HepG2 (cell line): Measurements from ENCODE around the gene RNASE8. TPM values are rescaled to one million over a fixed set of nuclear protein-coding genes. Genes with fewer than 3 reads are reported as not detected.

Source experiments
- ATAC-seq: fragments of 200-7000 bp; cut with Tn5 transposase; 3 replicates; pipeline ENCODE4 v1.9.1; 2020; ENCODE audit warnings: mild to moderate bottlenecking, moderate library complexity
- BruUV-seq: library from RNA; stranded (reverse); fragments of 400-500 nt; replicated peaks from 2 replicates; lab custom pipeline; 2021; lab: Mats Ljungman, UMichigan
- CTCF ChIA-PET: fragments of 300-600 bp; formaldehyde crosslinking; extraction: SDS; loops from one replicate; lab custom pipeline; 2021; ENCODE audit warnings: low total read pairs, inconsistent platforms, low intra/inter-chr PET ratio; lab: Yijun Ruan, JAX
- POLR2A ChIA-PET: fragments of 350-600 bp; sonication (Branson Sonifier 250); formaldehyde crosslinking; loops from one replicate; lab custom pipeline; 2020; ENCODE audit warnings: antibody characterized with exemption, inconsistent platforms; lab: Yijun Ruan, JAX
- DNase-seq: peaks from one replicate; pipeline ENCODE4 v3.0.0-alpha.2; 2015; ENCODE audit warnings: low spot score
- FAIRE-seq: peaks from 3 replicates; lab custom pipeline; 2011; peaks lifted over from hg19 to GRCh38; lab: Jason Lieb, UNC
- H2AFZ ChIP-seq: one replicate; pipeline ENCODE4 v1.6.1; 2011; ENCODE audit warnings: low read length, inconsistent platforms
- H3K27ac ChIP-seq: fragments of 300-600 bp; 3 replicates; pipeline ENCODE4 v1.8.0; 2011; ENCODE audit warnings: mixed run types, mild to moderate bottlenecking, mixed read lengths, low read length, inconsistent platforms; ENCODE audit not compliant: insufficient read depth; ENCODE audit errors: extremely low read length
- H3K27me3 ChIP-seq, 2 experiments: fragments of 200-600 bp in 1 of 2; 2 replicates in 1 of 2; 3 replicates in 1 of 2; pipeline versions ENCODE4 v1.6.0 to v1.8.0; 2011; ENCODE audit warnings: low read length in 2 of 2, mild to moderate bottlenecking in 2 of 2, moderate library complexity in 2 of 2, inconsistent platforms in 1 of 2; ENCODE audit not compliant: insufficient read depth in 2 of 2, control insufficient read depth in 1 of 2
- H3K36me3 ChIP-seq, 2 experiments: fragments of 200-600 bp in 1 of 2; replicated peaks in 1 of 2; 2 replicates in 1 of 2; 3 replicates in 1 of 2; pipeline versions ENCODE4 v1.5.1 to v1.8.0; 2011; ENCODE audit warnings: low read length in 2 of 2, inconsistent platforms in 1 of 2; ENCODE audit not compliant: insufficient read depth in 2 of 2, control insufficient read depth in 1 of 2
- H3K4me1 ChIP-seq: 2 replicates; pipeline ENCODE4 v1.5.1; 2012; ENCODE audit warnings: low read length, inconsistent platforms; ENCODE audit not compliant: insufficient read depth
- H3K4me2 ChIP-seq: 2 replicates; pipeline ENCODE4 v1.6.0; 2011; ENCODE audit warnings: low read depth, low read length, inconsistent platforms
- H3K4me3 ChIP-seq, 3 experiments: fragments of 200-600 bp in 1 of 3; sonication (generic), shearing (Covaris generic) in 1 of 3; replicated peaks in 1 of 3; 2 replicates each; pipeline ENCODE4 v1.5.1; 2011 to 2016; ENCODE audit warnings: low read length in 3 of 3, inconsistent platforms in 2 of 3, low read depth in 2 of 3, mild to moderate bottlenecking in 2 of 3, control low read depth in 1 of 3, mixed read lengths in 1 of 3; ENCODE audit not compliant: insufficient read depth in 1 of 3
- H3K79me2 ChIP-seq: one replicate; pipeline ENCODE4 v1.6.1; 2011; ENCODE audit warnings: low read length, inconsistent platforms; ENCODE audit not compliant: insufficient read depth
- H3K9ac ChIP-seq: 2 replicates; pipeline ENCODE4 v1.6.0; 2011; ENCODE audit warnings: mild to moderate bottlenecking, low read depth, low read length, inconsistent platforms; ENCODE audit not compliant: insufficient read depth
- H3K9me3 ChIP-seq: 2 replicates; pipeline ENCODE4 v1.5.1; 2012; ENCODE audit warnings: mild to moderate bottlenecking, low read length
- H4K20me1 ChIP-seq: 2 replicates; pipeline ENCODE4 v1.6.0; 2011; ENCODE audit warnings: inconsistent platforms, mild to moderate bottlenecking, low read length, moderate library complexity; ENCODE audit not compliant: insufficient read depth
- AKAP8 ChIP-seq: sonication (generic); formaldehyde crosslinking; IDR thresholded peaks from 2 replicates; pipeline ENCODE4 v1.5.1; 2020; ENCODE audit warnings: mild to moderate bottlenecking, missing genetic modification reagents
- ATF7 ChIP-seq, 2 experiments: fragments of 450-650 bp in 1 of 2; sonication (generic) in 1 of 2; formaldehyde crosslinking in 1 of 2; IDR thresholded peaks; 2 replicates each; pipeline versions ENCODE4 v1.4.0 to v1.6.1; 2016 to 2020; ENCODE audit warnings: antibody characterized with exemption in 1 of 2, mild to moderate bottlenecking in 1 of 2, missing genetic modification reagents in 1 of 2
- ELF1 ChIP-seq: sonication (generic); formaldehyde crosslinking; IDR thresholded peaks from 2 replicates; pipeline ENCODE4 v1.4.0; 2020; ENCODE audit warnings: missing genetic modification reagents
- ELK4 ChIP-seq: sonication (generic); formaldehyde crosslinking; IDR thresholded peaks from 2 replicates; pipeline ENCODE4 v1.9.0; 2021; ENCODE audit warnings: missing genetic modification reagents, borderline replicate concordance
- HNRNPK ChIP-seq: fragments of 200-400 bp; formaldehyde crosslinking; IDR thresholded peaks from 2 replicates; pipeline ENCODE4 v1.6.1; 2018; ENCODE audit warnings: low read length, low read depth, moderate library complexity, mild to moderate bottlenecking; ENCODE audit not compliant: poor library complexity, severe bottlenecking
- PCBP2 ChIP-seq: fragments of 200-400 bp; formaldehyde crosslinking; optimal IDR thresholded peaks from 2 replicates; pipeline ENCODE3; 2018; ENCODE audit warnings: low read length, low read depth; ENCODE audit not compliant: poor library complexity, severe bottlenecking
- SP4 ChIP-seq: sonication (generic); formaldehyde crosslinking; IDR thresholded peaks from 2 replicates; pipeline ENCODE4 v1.8.1; 2023; ENCODE audit warnings: mild to moderate bottlenecking, missing genetic modification reagents
- XRCC5 ChIP-seq: fragments of 200-400 bp; formaldehyde crosslinking; optimal IDR thresholded peaks from 2 replicates; pipeline ENCODE3; 2017; ENCODE audit warnings: mild to moderate bottlenecking, low read length
- ZNF446 ChIP-seq: sonication (generic); formaldehyde crosslinking; IDR thresholded peaks from 2 replicates; pipeline ENCODE4 v1.5.0; 2020; ENCODE audit warnings: mild to moderate bottlenecking, missing genetic modification reagents
- ZNF652 ChIP-seq: IDR thresholded peaks from 2 replicates; pipeline ENCODE4 v1.6.1; 2016; ENCODE audit warnings: low read depth, borderline replicate concordance
- ZNF660 ChIP-seq: sonication (generic); formaldehyde crosslinking; IDR thresholded peaks from 2 replicates; pipeline ENCODE4 v1.5.1; 2020; ENCODE audit warnings: mild to moderate bottlenecking, low read depth, missing genetic modification reagents, borderline replicate concordance
- ZSCAN25 ChIP-seq: sonication (generic); formaldehyde crosslinking; IDR thresholded peaks from 2 replicates; pipeline ENCODE4 v1.8.0; 2022; ENCODE audit warnings: mild to moderate bottlenecking, missing genetic modification reagents
- WGBS: methylation state at CpG from one replicate; pipeline ENCODE4 v1.1.6; 2017; ENCODE audit warnings: low lambda C conversion rate; 5-methylcytosine and 5-hydroxymethylcytosine counted together
- in situ Hi-C: cut with HindIII; loops from 2 replicates; pipeline ENCODE4 v1.10.0; 2017; ENCODE audit warnings: low pct_unique_long_range_greater_than_20kb; ENCODE audit not compliant: extremely low pct_ligation_motif_present
- intact Hi-C: fragments of 100-400 bp; cut with micrococcal nuclease; formaldehyde crosslinking; loops from one replicate; pipeline ENCODE4 v1.10.0; 2022; ENCODE audit not compliant: unreplicated experiment
- polyA plus RNA-seq, 8 experiments: library from polyadenylated mRNA; depleted of rRNA in 3 of 8; stranded (reverse) in 7 of 8; unstranded in 1 of 8; fragments of >200 nt; fragmentation: Illumina TruSeq in 4 of 8; extraction: Trizol in 4 of 8; gene quantifications; 2 replicates each; pipeline versions ENCODE4 v1.2.1 to v1.2.3, GENCODE V29; 2011 to 2016; ENCODE audit warnings: low read depth in 4 of 8, missing spikeins in 1 of 8, mixed read lengths in 1 of 8; ENCODE audit not compliant: insufficient read depth in 1 of 8
- total RNA-seq, 5 experiments: library from RNA; depleted of rRNA; stranded (reverse); fragments of >200 nt; fragmentation: Illumina TruSeq; extraction: Trizol; gene quantifications; 2 replicates each; pipeline ENCODE4 v1.2.3, GENCODE V29; 2016; ENCODE audit warnings: low read depth in 1 of 5
- TF ChIP-seq, protein P1 (sequence below): sonication (generic); formaldehyde crosslinking; IDR thresholded peaks from 2 replicates; pipeline ENCODE4 v1.8.1; 2023; ENCODE audit warnings: mild to moderate bottlenecking, missing genetic modification reagents
- TF ChIP-seq, protein P2 (sequence below): IDR thresholded peaks from 2 replicates; pipeline ENCODE4 v1.6.1; 2018; ENCODE audit warnings: missing genetic modification reagents, mild to moderate bottlenecking, missing compliant biosample characterization
- TF ChIP-seq, protein P3 (sequence below): sonication (generic); formaldehyde crosslinking; IDR thresholded peaks from 2 replicates; pipeline ENCODE4 v1.8.0; 2022; ENCODE audit warnings: missing genetic modification reagents, mild to moderate bottlenecking, borderline replicate concordance

RNASE8 gene
- total and polyA plus RNA-seq, 2 of the 13 experiments (the other 11 are each of a cell fraction or from before 2014, with no cell fraction given), result not detected

- TF ChIP-seq, protein P1, sequence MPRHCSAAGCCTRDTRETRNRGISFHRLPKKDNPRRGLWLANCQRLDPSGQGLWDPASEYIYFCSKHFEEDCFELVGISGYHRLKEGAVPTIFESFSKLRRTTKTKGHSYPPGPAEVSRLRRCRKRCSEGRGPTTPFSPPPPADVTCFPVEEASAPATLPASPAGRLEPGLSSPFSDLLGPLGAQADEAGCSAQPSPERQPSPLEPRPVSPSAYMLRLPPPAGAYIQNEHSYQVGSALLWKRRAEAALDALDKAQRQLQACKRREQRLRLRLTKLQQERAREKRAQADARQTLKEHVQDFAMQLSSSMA (CRISPR knock-in tag), result peak; percentile 69; the same call in 1 of the 2 replicates
Measured at GRCh38 chr14:21093018-21093417, 35.4 kb downstream of the RNASE8 start (continued).

GRCh38 chr14:21093769-21094681 lies 36.4 kb downstream of the RNASE8 start:
- Histone ChIP-seq H4K20me1 (peaks cover 8% of the 10 kb centered on the region; the same call in 1 of the 2 replicates), H3K4me2 (no peak overlapping the region), H3K4me1 (peaks cover 42% of the 10 kb centered on the region), H3K36me3 (peaks cover 20 to 36% of the 10 kb centered on the region in 2 experiments), H3K79me2 (peaks cover 30% of the 10 kb centered on the region), H3K27me3 (no peaks in the 10 kb centered on the region; a peak in 1 of 5 replicates), H3K4me3 (no peak overlapping the region), H3K27ac (no peak overlapping the region), H3K9ac (no peak overlapping the region), H3K9me3 (no peaks in the 10 kb centered on the region), H2AFZ (no peak overlapping the region)
- in situ Hi-C loops, result no loop called here
- TF ChIP-seq ZSCAN25 (CRISPR knock-in tag) (peak; percentile 72), ATF7 (IDR thresholded peaks at IDR 0.05) (no peak), ATF7 (CRISPR knock-in tag; IDR thresholded peaks at IDR 0.05) (0 out of 2 replicates have a peak, but pooled peaks have one; percentile 46), ELF1 (CRISPR knock-in tag) (no peak), ZNF446 (CRISPR knock-in tag) (no peak), AKAP8 (CRISPR knock-in tag) (0 out of 2 replicates have a peak, but pooled peaks have one; percentile 65), HNRNPK (peak; percentile 0), SP4 (0 out of 2 replicates have a peak, but pooled peaks have one; percentile 21), ZNF652 (peak; percentile 91), ZNF660 (0 out of 2 replicates have a peak, but pooled peaks have one; percentile 25), PCBP2 (peak; percentile 45), ELK4 (CRISPR knock-in tag) (no peak), XRCC5 (peak; percentile 36)
- TF ChIP-seq, protein P2, sequence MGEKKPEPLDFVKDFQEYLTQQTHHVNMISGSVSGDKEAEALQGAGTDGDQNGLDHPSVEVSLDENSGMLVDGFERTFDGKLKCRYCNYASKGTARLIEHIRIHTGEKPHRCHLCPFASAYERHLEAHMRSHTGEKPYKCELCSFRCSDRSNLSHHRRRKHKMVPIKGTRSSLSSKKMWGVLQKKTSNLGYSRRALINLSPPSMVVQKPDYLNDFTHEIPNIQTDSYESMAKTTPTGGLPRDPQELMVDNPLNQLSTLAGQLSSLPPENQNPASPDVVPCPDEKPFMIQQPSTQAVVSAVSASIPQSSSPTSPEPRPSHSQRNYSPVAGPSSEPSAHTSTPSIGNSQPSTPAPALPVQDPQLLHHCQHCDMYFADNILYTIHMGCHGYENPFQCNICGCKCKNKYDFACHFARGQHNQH, result no peak
- TF ChIP-seq, protein P3, sequence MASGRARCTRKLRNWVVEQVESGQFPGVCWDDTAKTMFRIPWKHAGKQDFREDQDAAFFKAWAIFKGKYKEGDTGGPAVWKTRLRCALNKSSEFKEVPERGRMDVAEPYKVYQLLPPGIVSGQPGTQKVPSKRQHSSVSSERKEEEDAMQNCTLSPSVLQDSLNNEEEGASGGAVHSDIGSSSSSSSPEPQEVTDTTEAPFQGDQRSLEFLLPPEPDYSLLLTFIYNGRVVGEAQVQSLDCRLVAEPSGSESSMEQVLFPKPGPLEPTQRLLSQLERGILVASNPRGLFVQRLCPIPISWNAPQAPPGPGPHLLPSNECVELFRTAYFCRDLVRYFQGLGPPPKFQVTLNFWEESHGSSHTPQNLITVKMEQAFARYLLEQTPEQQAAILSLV (CRISPR knock-in tag), result peak; percentile 35; the same call in 1 of the 2 replicates
- WGBS, result 92% methylated on average over 7 of the region's 7 CpGs
- DNase-seq, result no peak
- no TSS peak for BruUV-seq
- POLR2A ChIA-PET, result interaction anchor here (0.9 to 7.8 kb wide), 6 partner anchors 10 to 79 kb away, joined by 3 to 91 read pairs (median 12); partner anchors contain the start of gene ARHGEF40
- CTCF ChIA-PET, result interaction anchor here (3.0 to 12.2 kb wide), 4 partner anchors 12 to 80 kb away, joined by 14 to 320 read pairs (median 154); partner anchors contain the start of gene ARHGEF40
- ATAC-seq, result no peak
- FAIRE-seq, result no peak
- intact Hi-C loops, result no loop called here
